ENCODE results near the gene MCM8.

The MCM8 gene

DNA sequence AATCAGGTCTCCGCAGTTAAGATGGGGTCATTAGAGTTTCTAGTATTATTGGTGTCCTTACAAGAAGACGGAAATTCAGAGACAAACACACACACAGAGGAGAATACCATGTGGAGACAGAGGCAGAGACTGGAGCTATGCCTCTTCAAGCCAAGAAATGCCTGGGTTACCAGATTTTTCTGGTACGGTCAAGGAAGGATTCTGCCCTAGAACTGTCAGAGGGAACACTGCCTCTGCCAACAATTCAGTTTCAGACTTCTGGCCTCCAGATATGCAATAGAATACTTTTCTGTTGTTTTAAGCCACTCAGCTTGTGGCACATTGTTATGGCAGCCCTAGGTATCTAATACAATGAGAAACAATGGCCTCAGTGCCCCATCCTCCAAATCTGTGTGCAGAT is 19.0 kb upstream of the MCM8 start:
- no peak overlapping the region for H3K27ac ChIP-seq
- TF ChIP-seq ZFX (IDR thresholded peaks at IDR 0.05; ENCODE audit: borderline replicate concordance) (no peak), CTCF (IDR thresholded peaks at IDR 0.05) (no peak)

DNA sequence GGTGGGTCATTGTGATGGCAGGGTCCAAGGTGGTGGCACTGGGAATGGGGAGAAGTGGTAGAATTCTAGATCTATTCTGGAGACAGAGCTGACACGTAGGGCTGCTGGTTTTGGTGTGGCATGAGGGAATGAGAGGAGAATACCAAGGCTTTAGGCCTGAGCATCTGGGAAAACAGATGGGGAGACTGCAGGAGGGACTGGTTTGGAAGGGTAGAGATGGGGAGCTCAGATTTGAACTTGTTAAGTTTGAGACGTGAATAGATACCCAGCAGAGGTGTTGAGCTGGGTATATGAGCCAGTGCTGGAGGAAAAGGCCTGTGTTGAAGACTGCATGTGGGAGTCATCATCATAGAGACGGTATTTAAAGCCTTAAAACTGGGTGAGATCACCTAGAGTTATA is 17.7 kb upstream of the MCM8 start:
- TF ChIP-seq ZFX (IDR thresholded peaks at IDR 0.05; ENCODE audit: borderline replicate concordance) (no peak), CTCF (IDR thresholded peaks at IDR 0.05) (no peak)
- no peak overlapping the region for H3K27ac ChIP-seq

DNA sequence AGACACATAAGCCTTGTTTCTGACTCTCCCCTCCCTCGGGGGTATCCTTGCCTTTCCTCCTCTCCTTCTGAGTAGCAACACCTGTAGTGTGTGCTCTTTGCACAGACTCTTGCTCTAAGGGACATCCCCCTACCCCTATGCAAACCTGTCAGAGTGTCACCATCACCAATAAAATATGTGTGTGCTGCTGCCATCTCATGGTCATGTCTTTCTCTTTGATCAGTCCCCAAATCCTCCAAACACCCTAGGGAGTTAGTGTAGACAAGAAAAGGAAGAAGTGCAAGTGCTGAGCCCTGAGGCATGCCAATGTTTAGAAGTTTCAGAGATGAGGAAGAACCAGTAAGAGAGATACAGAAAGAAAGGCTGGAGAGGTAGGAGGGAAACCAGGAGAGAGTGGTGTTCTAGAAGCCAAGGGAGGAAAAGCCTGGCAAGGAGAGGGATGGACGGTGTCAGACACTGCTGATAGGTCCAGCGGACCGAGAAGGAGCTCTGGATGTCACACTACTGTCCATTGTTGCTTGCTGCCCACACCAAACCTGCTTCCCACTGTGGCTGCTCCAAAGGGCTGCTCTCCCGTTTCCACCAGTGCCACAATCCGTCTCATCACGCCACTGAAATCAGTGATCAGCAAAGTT is 16.5 kb upstream of the MCM8 start:
- no peak overlapping the region for H3K27ac ChIP-seq
- TF ChIP-seq CTCF (IDR thresholded peaks at IDR 0.05) (peak; percentile 52), ZFX (IDR thresholded peaks at IDR 0.05; ENCODE audit: borderline replicate concordance) (no peak)

DNA sequence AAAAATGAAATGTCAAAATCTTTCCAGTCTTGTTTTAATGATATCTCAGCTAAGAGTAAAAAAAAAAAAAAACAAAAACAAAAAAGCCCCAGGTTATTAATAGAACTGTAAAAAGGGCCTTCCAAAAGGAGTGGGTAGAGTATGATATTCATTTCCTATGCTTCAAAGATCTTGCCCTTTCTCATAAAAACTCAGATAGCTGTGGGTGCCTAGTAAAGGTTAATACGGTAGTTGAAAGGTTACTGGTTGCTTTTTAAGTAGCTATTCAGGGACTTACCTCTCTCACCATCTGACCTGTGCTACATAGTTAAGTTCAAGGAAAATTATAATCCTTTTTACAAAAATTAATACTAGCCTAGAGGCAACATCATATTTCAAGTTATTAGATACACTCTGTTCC is 15.1 kb upstream of the MCM8 start:
- no peak for TF ChIP-seq CTCF (IDR thresholded peaks at IDR 0.05)
- TF ChIP-seq ZFX (IDR thresholded peaks at IDR 0.05; ENCODE audit: borderline replicate concordance), result no peak
- H3K27ac ChIP-seq, result no peak overlapping the region

DNA sequence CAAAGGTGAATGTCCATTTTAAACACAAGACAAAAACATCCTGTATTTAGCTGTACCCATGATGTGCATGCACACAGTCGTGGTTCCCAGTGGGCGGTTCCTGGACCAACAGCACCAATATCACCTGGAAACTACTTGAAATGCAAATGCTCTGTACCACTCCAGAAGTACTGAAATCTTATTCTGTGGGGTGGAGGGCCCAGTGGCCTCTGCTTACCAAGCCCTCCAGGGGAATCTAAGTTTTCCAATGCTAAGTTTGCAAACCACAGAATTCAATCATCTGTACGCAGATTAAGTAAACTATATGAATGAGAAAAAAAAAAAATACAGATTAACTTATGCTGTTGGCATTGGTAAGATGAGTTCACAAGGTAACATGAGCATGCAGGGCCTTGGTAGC is 14.2 kb upstream of the MCM8 start:
- TF ChIP-seq CTCF (IDR thresholded peaks at IDR 0.05), result no peak
- TF ChIP-seq ZFX (IDR thresholded peaks at IDR 0.05; ENCODE audit: borderline replicate concordance), result no peak
- no peak overlapping the region for H3K27ac ChIP-seq

GRCh38 chr20:5938456-5939029 is 11.9 kb upstream of the MCM8 start:
- TF ChIP-seq CTCF (IDR thresholded peaks at IDR 0.05) (no peak), ZFX (IDR thresholded peaks at IDR 0.05; ENCODE audit: borderline replicate concordance) (no peak)
- no peak overlapping the region for H3K27ac ChIP-seq

DNA sequence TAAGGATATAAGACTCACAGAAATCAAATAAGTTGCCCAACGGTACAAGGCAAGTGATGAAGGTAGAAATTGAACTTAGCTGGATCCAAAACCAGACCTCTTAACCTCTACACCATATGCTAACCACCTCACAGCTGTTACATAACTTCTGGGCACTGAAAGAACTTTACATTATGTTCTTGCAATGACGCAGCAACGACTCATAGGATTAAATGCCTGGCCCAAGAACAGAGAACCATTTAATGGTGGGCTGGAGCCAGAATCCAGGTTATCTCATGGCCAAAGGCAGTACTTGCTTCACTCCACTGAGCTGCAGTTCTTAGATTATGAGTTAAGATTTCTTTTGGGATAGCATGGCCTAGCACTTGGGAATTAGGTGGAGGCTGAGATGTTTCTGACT is 4.5 kb upstream of the MCM8 start:
- no peak for TF ChIP-seq ZFX (IDR thresholded peaks at IDR 0.05; ENCODE audit: borderline replicate concordance)
- no peak for TF ChIP-seq CTCF (IDR thresholded peaks at IDR 0.05)
- no peak overlapping the region for H3K27ac ChIP-seq
